ENCODE data around the gene UBL4B. TPM values are rescaled to one million over a fixed set of nuclear protein-coding genes. Genes with fewer than 3 reads are reported as not detected.

UBL4B gene
- total and polyA plus RNA-seq, 2 donors (not counting 1 experiment from before 2014, with no cell fraction given), result not detected

GRCh38 chr1:110118636-110119396 is 6.6 kb downstream of the UBL4B start:
- no peak overlapping the region for H3K27ac ChIP-seq (ENCODE audit: low read length in 2 of 2)
- H3K4me2 ChIP-seq (replicated peaks; ENCODE audit: low read depth, low read length, poor library complexity, severe bottlenecking), result no peak overlapping the region
- Mint-ChIP-seq H3K9me3 (ENCODE audit: insufficient read depth) (no peaks in the 10 kb centered on the region), H3K4me1 (no peaks in the 10 kb centered on the region), H3K27me3 (peaks cover 43% of the 10 kb centered on the region), H3K27ac (no peak overlapping the region), H3K4me3 (no peak overlapping the region)
- no peak overlapping the region for H3K9ac ChIP-seq (ENCODE audit: low read length)
- no peak overlapping the region for H3K4me3 ChIP-seq (ENCODE audit: control extremely low read depth in 1 of 5, extremely low read depth in 1 of 5, insufficient read depth in 1 of 5, low read depth in 2 of 5, low read length in 4 of 5)
- no peak overlapping the region for H2AFZ ChIP-seq (ENCODE audit: insufficient read depth, low read depth, low read length, poor library complexity, severe bottlenecking)
- CTCF ChIA-PET, result no interaction called here
- peaks cover 0 to 21% (median 1%) of the 10 kb centered on the region in 3 donors for H3K9me3 ChIP-seq (ENCODE audit: control extremely low read depth in 1 of 3, control insufficient read depth in 2 of 3, insufficient read depth in 1 of 3, low read length in 2 of 3)
- peaks cover 0 to 11% (median 2%) of the 10 kb centered on the region in 4 experiments for H3K27me3 ChIP-seq (replicated peaks in 1 of 4; ENCODE audit: control extremely low read depth in 1 of 4, control insufficient read depth in 3 of 4, insufficient read depth in 4 of 4, low read length in 3 of 4)
- POLR2A ChIA-PET, result no interaction called here
- DNase-seq (no peak), ATAC-seq (ENCODE audit: low read depth) (no peak)
- H3K36me3 ChIP-seq (replicated peaks in 1 of 2; ENCODE audit: control extremely low read depth in 1 of 2, control insufficient read depth in 1 of 2, extremely low read depth in 1 of 2, insufficient read depth in 2 of 2, low read length in 1 of 2), result no peaks in the 10 kb centered on the region
- no peaks in the 10 kb centered on the region for H3K4me1 ChIP-seq (ENCODE audit: control insufficient read depth in 2 of 2, insufficient read depth in 2 of 2, low read length in 2 of 2)
- intact Hi-C loops (cut with micrococcal nuclease), result no loop called here
- H3K79me2 ChIP-seq (ENCODE audit: control insufficient read depth, insufficient read depth, low read length), result no peaks in the 10 kb centered on the region
- no peaks in the 10 kb centered on the region for H4K20me1 ChIP-seq (ENCODE audit: control insufficient read depth, insufficient read depth, low read length, poor library complexity, severe bottlenecking)
- TF ChIP-seq CTCF (IDR thresholded peaks at IDR 0.05), result no peak
- no peak for TF ChIP-seq EZH2 (IDR thresholded peaks at IDR 0.05; ENCODE audit: borderline replicate concordance, insufficient read depth, low read depth, low read length, poor library complexity, severe bottlenecking)
- WGBS (ENCODE audit: insufficient coverage), result 80% methylated on average over 4 of the region's 7 CpGs

- no peak overlapping the region for H3K4me3 ChIP-seq (ENCODE audit: control extremely low read depth in 1 of 5, extremely low read depth in 1 of 5, insufficient read depth in 1 of 5, low read depth in 2 of 5, low read length in 4 of 5)
- H3K27ac ChIP-seq (ENCODE audit: low read length in 2 of 2), result no peak overlapping the region
- no peaks in the 10 kb centered on the region for H3K36me3 ChIP-seq (replicated peaks in 1 of 2; ENCODE audit: control extremely low read depth in 1 of 2, control insufficient read depth in 1 of 2, extremely low read depth in 1 of 2, insufficient read depth in 2 of 2, low read length in 1 of 2)
- Mint-ChIP-seq H3K4me1 (no peaks in the 10 kb centered on the region), H3K27ac (no peak overlapping the region), H3K4me3 (no peak overlapping the region), H3K27me3 (peaks cover 41% of the 10 kb centered on the region), H3K9me3 (ENCODE audit: insufficient read depth) (no peaks in the 10 kb centered on the region)
- peaks cover 0 to 22% (median 3%) of the 10 kb centered on the region in 3 donors for H3K9me3 ChIP-seq (ENCODE audit: control extremely low read depth in 1 of 3, control insufficient read depth in 2 of 3, insufficient read depth in 1 of 3, low read length in 2 of 3)
- H3K4me1 ChIP-seq (ENCODE audit: control insufficient read depth in 2 of 2, insufficient read depth in 2 of 2, low read length in 2 of 2), result no peaks in the 10 kb centered on the region
- DNase-seq (no peak), ATAC-seq (ENCODE audit: low read depth) (no peak)
- 82% methylated on average over 3 of the region's 3 CpGs for WGBS (ENCODE audit: insufficient coverage)
- ChIA-PET CTCF (no interaction called here), POLR2A (no interaction called here)
- intact Hi-C loops (cut with micrococcal nuclease), result no loop called here
- no peak overlapping the region for H2AFZ ChIP-seq (ENCODE audit: insufficient read depth, low read depth, low read length, poor library complexity, severe bottlenecking)
- no peak for TF ChIP-seq EZH2 (IDR thresholded peaks at IDR 0.05; ENCODE audit: borderline replicate concordance, insufficient read depth, low read depth, low read length, poor library complexity, severe bottlenecking)
- TF ChIP-seq CTCF (IDR thresholded peaks at IDR 0.05), result no peak
- H3K27me3 ChIP-seq (replicated peaks in 1 of 4; ENCODE audit: control extremely low read depth in 1 of 4, control insufficient read depth in 3 of 4, insufficient read depth in 4 of 4, low read length in 3 of 4), result peaks cover 0 to 13% (median 4%) of the 10 kb centered on the region in 4 experiments
- H3K4me2 ChIP-seq (replicated peaks; ENCODE audit: low read depth, low read length, poor library complexity, severe bottlenecking), result no peak overlapping the region
- no peaks in the 10 kb centered on the region for H3K79me2 ChIP-seq (ENCODE audit: control insufficient read depth, insufficient read depth, low read length)
- H4K20me1 ChIP-seq (ENCODE audit: control insufficient read depth, insufficient read depth, low read length, poor library complexity, severe bottlenecking), result no peaks in the 10 kb centered on the region
- H3K9ac ChIP-seq (ENCODE audit: low read length), result no peak overlapping the region
Observed at GRCh38 chr1:110119843-110120242, 7.6 kb downstream of the UBL4B start.
